Stomach (tissue), 4 donors: ENCODE data around the gene ENO3.
A peak's percentile ranks its signal among the peaks of the same experiment; 100 is the strongest.

Experiments
- POLR2A ChIP-seq, 4 donors: fragments of 450-650 bp; IDR thresholded peaks; one replicate each; pipeline ENCODE4 v1.6.1; 2016; ENCODE audit warnings: antibody characterized with exemption in 4 of 4, control low read depth in 2 of 4, mild to moderate bottlenecking in 1 of 4, moderate library complexity in 1 of 4
- POLR2AphosphoS5 ChIP-seq, 3 donors: sonication (generic); formaldehyde crosslinking; IDR thresholded peaks; one replicate each; pipeline ENCODE4 v1.6.1; 2016; ENCODE audit warnings: antibody characterized with exemption in 3 of 3
- TF ChIP-seq, protein P1 (sequence below), 7 experiments: fragments of 450-650 bp in 4 of 7; fragments of 200-600 bp in 3 of 7; sonication (generic) in 3 of 7; IDR thresholded peaks; one replicate each; pipeline ENCODE4 v1.5.1; 2016 to 2019; ENCODE audit warnings: antibody characterized with exemption in 7 of 7, control low read depth in 2 of 7, mild to moderate bottlenecking in 1 of 7

DNA sequence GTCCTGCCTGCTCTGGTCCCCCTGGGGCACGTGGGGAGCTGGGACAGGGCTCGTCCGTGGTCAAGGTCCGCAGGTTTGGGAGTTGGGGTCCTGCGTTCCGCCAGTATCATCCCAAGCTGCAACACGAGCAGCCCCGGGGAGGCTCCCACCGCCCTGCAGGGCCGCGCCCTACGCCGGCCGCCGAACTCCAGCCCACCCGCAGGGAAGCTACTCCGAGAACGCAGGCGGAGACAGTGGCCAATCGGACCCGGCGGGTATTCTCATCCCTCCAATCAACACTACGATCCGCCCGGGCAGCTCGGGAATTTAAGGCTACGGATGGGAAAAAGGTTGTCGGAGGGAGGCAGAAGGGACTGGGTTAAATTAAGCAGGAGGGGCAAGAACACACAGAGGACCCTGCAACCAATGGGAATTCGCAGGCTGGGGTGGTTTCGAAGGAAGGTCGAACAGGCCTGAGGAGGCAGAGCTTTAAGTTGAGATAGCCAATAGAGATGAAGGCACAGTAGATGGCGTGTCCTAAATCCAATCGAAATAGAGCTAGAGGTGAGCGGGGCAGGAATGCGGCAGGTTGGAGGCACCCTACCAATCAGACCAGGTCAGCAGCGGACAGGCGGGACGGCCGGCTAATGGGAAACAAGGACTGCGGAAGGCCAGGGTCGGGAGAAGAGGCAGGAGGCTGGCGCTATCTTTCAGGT, 16.1 kb downstream of the ENO3 start:
- TF ChIP-seq, protein P1, sequence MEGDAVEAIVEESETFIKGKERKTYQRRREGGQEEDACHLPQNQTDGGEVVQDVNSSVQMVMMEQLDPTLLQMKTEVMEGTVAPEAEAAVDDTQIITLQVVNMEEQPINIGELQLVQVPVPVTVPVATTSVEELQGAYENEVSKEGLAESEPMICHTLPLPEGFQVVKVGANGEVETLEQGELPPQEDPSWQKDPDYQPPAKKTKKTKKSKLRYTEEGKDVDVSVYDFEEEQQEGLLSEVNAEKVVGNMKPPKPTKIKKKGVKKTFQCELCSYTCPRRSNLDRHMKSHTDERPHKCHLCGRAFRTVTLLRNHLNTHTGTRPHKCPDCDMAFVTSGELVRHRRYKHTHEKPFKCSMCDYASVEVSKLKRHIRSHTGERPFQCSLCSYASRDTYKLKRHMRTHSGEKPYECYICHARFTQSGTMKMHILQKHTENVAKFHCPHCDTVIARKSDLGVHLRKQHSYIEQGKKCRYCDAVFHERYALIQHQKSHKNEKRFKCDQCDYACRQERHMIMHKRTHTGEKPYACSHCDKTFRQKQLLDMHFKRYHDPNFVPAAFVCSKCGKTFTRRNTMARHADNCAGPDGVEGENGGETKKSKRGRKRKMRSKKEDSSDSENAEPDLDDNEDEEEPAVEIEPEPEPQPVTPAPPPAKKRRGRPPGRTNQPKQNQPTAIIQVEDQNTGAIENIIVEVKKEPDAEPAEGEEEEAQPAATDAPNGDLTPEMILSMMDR (IDR thresholded peaks at IDR 0.05), result no peak
- TF ChIP-seq POLR2A (IDR thresholded peaks at IDR 0.05), result no peak
- peak in 1 of 3 donors; percentile 45 for TF ChIP-seq POLR2AphosphoS5 (IDR thresholded peaks at IDR 0.05)
